Fibroblast of lung (primary cell): ENCODE results near the gene CLCN4. TPM values are rescaled to one million over a fixed set of nuclear protein-coding genes. Genes with fewer than 3 reads are reported as not detected.

Source experiments
- DNase-seq, 2 donors: peaks; one replicate each; pipeline versions ENCODE4 v3.0.0 to v3.0.0-alpha.2; 2010; ENCODE audit warnings: low read depth in 2 of 2
- H2AFZ ChIP-seq: 2 replicates; pipeline ENCODE4 v1.5.1; 2012; ENCODE audit warnings: low read length, control low read depth, inconsistent platforms
- H3K27ac ChIP-seq: 2 replicates; pipeline ENCODE4 v1.5.1; 2011; ENCODE audit warnings: low read length, control low read depth; ENCODE audit not compliant: insufficient read depth
- H3K27me3 ChIP-seq: 2 replicates; pipeline ENCODE4 v1.5.1; 2011; ENCODE audit warnings: mild to moderate bottlenecking, low read length; ENCODE audit not compliant: control insufficient read depth, insufficient read depth
- H3K36me3 ChIP-seq: 2 replicates; pipeline ENCODE4 v1.5.1; 2011; ENCODE audit warnings: low read length; ENCODE audit not compliant: control insufficient read depth, insufficient read depth
- H3K4me1 ChIP-seq: 2 replicates; pipeline ENCODE4 v1.5.1; 2011; ENCODE audit warnings: low read length; ENCODE audit not compliant: control insufficient read depth, insufficient read depth; ENCODE audit errors: extremely low read depth
- H3K4me2 ChIP-seq: 2 replicates; pipeline ENCODE4 v1.5.1; 2011; ENCODE audit warnings: low read length, control low read depth; ENCODE audit not compliant: insufficient read depth; ENCODE audit errors: extremely low read depth
- H3K4me3 ChIP-seq, 4 experiments: fragments of 200-600 bp in 1 of 4; sonication (generic) in 1 of 4; replicated peaks in 1 of 4; 2 replicates each; pipeline ENCODE4 v1.5.1; 2011 to 2016; ENCODE audit warnings: low read length in 4 of 4, low read depth in 3 of 4, mild to moderate bottlenecking in 3 of 4, control low read depth in 2 of 4, inconsistent platforms in 1 of 4, mixed read lengths in 1 of 4; ENCODE audit not compliant: insufficient read depth in 1 of 4; ENCODE audit errors: control extremely low read depth in 1 of 4
- H3K79me2 ChIP-seq: 2 replicates; pipeline ENCODE4 v1.5.1; 2012; ENCODE audit warnings: mild to moderate bottlenecking, low read length, inconsistent platforms; ENCODE audit not compliant: control insufficient read depth, insufficient read depth
- H3K9ac ChIP-seq: 2 replicates; pipeline ENCODE4 v1.5.1; 2011; ENCODE audit warnings: mild to moderate bottlenecking, low read length, control low read depth; ENCODE audit not compliant: insufficient read depth
- H3K9me3 ChIP-seq: 2 replicates; pipeline ENCODE4 v1.5.1; 2012; ENCODE audit warnings: low read depth, low read length; ENCODE audit not compliant: control insufficient read depth, insufficient read depth
- H4K20me1 ChIP-seq: 2 replicates; pipeline ENCODE4 v1.5.1; 2011; ENCODE audit warnings: low read length; ENCODE audit not compliant: control insufficient read depth, insufficient read depth; ENCODE audit errors: extremely low read depth
- CTCF ChIP-seq, 2 donors: IDR thresholded peaks in 1 of 2; conservative IDR thresholded peaks in 1 of 2; 1 replicate in 1 of 2; 2 replicates in 1 of 2; pipeline ENCODE4 v1.5.1; 2011 to 2012; ENCODE audit warnings: low read length in 2 of 2, control low read depth in 1 of 2, inconsistent platforms in 1 of 2, low read depth in 1 of 2, mild to moderate bottlenecking in 1 of 2
- EZH2 ChIP-seq: IDR thresholded peaks from 2 replicates; pipeline ENCODE4 v1.5.1; 2012; ENCODE audit warnings: low read length, control low read depth, mild to moderate bottlenecking; ENCODE audit errors: missing control alignments
- polyA plus RNA-seq, 2 donors: library from polyadenylated mRNA; depleted of rRNA in 1 of 2; stranded (reverse) in 1 of 2; unstranded in 1 of 2; fragments of >200 nt; gene quantifications; 2 replicates each; pipeline ENCODE4 v1.2.1, GENCODE V29; 2011 to 2012; ENCODE audit warnings: missing spikeins in 1 of 2
- total RNA-seq: library from RNA; depleted of rRNA; stranded (reverse); fragments of >200 nt; gene quantifications from 2 replicates; pipeline ENCODE4 v1.2.1, GENCODE V29; 2014

CLCN4 gene
- total and polyA plus RNA-seq, 2 donors (not counting 1 experiment from before 2014, with no cell fraction given) = 0.70 to 4.0 TPM

- TF ChIP-seq EZH2 (no peak), CTCF (conservative IDR thresholded peaks at IDR 0.05 in 1 of 2, IDR thresholded peaks at IDR 0.05 in 1 of 2; ENCODE audit: low read depth in 1 of 2, low read length in 2 of 2) (no peak)
- Histone ChIP-seq H3K36me3 (no peaks in the 10 kb centered on the region), H3K4me1 (no peaks in the 10 kb centered on the region), H3K9me3 (no peaks in the 10 kb centered on the region), H3K27me3 (no peaks in the 10 kb centered on the region), H3K27ac (no peak overlapping the region), H3K4me2 (no peak overlapping the region), H3K4me3 (no peak overlapping the region), H3K9ac (no peak overlapping the region), H4K20me1 (no peaks in the 10 kb centered on the region), H3K79me2 (no peaks in the 10 kb centered on the region), H2AFZ (no peak overlapping the region)
- DNase-seq = no peak
Observed at GRCh38 chrX:10129229-10129628, 27.5 kb upstream of the CLCN4 start.

GRCh38 chrX:10130354-10130753 lies 26.4 kb upstream of the CLCN4 start:
- no peak for TF ChIP-seq CTCF (conservative IDR thresholded peaks at IDR 0.05 in 1 of 2, IDR thresholded peaks at IDR 0.05 in 1 of 2; ENCODE audit: low read depth in 1 of 2, low read length in 2 of 2)
- no peak for TF ChIP-seq EZH2
- Histone ChIP-seq H3K9ac (no peak overlapping the region), H3K79me2 (no peaks in the 10 kb centered on the region), H3K36me3 (no peaks in the 10 kb centered on the region), H3K27me3 (no peaks in the 10 kb centered on the region), H3K4me1 (no peaks in the 10 kb centered on the region), H2AFZ (no peak overlapping the region), H4K20me1 (no peaks in the 10 kb centered on the region), H3K4me2 (no peak overlapping the region), H3K4me3 (no peak overlapping the region), H3K27ac (no peak overlapping the region), H3K9me3 (no peaks in the 10 kb centered on the region)
- DNase-seq = no peak

- no peak overlapping the region for H3K9ac ChIP-seq
- H3K79me2 ChIP-seq = no peaks in the 10 kb centered on the region
- TF ChIP-seq CTCF (conservative IDR thresholded peaks at IDR 0.05 in 1 of 2, IDR thresholded peaks at IDR 0.05 in 1 of 2; ENCODE audit: low read depth in 1 of 2, low read length in 2 of 2) (no peak), EZH2 (no peak)
- no peak overlapping the region for H3K27ac ChIP-seq
- DNase-seq = no peak
- H3K9me3 ChIP-seq = no peaks in the 10 kb centered on the region
- H3K4me3 ChIP-seq = no peak overlapping the region
- no peaks in the 10 kb centered on the region for H3K27me3 ChIP-seq
- no peak overlapping the region for H2AFZ ChIP-seq
- no peaks in the 10 kb centered on the region for H4K20me1 ChIP-seq
- no peak overlapping the region for H3K4me2 ChIP-seq
- no peaks in the 10 kb centered on the region for H3K4me1 ChIP-seq
- H3K36me3 ChIP-seq = no peaks in the 10 kb centered on the region
Observed at GRCh38 chrX:10133980-10134676, 22.6 kb upstream of the CLCN4 start.
